ENCODE measurements around the gene SPRY4. TPM values are rescaled to one million over a fixed set of nuclear protein-coding genes. Genes with fewer than 3 reads are reported as not detected.

Gene SPRY4
- polyA plus RNA-seq, 1 donor from 2014 or later, result not detected

DNA sequence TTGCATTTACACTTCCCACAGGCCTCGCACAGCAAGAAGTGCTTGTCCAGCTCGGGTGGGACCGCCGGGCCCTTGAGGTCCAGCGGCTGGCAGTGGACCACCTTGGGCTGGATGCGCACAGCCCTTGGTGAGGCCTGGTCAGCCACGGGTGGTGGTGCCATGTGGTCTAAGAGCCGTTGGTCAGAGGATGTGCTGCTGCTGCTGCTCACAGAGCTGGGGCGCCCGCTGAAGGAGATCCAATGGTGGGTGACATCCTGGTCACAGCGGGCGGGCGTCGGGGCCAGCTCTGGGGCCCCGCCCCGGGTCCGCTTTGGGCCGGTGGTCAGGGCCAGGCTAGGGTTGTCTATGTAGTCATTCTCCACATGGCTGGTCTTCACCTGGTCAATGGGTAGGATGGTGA, 10.2 kb downstream of the SPRY4 start:
- Mint-ChIP-seq H3K4me3 (no peak overlapping the region), H3K9me3 (peaks cover 0 to 1% (median 0%) of the 10 kb centered on the region in 3 donors), H3K36me3 (no peaks in the 10 kb centered on the region)

DNA sequence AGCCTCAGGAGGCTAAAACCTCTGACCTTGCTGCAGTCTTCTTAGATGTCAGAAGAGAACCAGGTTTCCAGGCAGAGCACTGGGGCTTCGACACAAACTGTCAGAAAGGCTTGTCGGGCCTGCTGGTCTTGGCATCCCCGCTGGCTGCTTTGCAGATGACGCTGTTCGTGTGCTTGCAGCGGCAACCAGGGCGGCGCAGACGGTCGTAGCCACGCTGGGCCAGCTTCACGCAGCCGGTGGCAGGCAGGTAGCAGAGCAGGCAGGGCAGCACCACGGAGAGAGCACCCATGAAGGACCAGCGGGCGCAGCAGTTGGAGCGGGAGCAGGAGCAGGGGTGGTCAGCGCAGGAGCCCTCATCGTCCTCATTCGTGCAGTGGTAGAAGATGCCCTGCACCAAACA, 10.7 kb downstream of the SPRY4 start:
- H3K9me3 Mint-ChIP-seq, result peaks cover 0 to 1% (median 0%) of the 10 kb centered on the region in 3 donors
- no peaks in the 10 kb centered on the region for H3K36me3 Mint-ChIP-seq
- no peak overlapping the region for H3K4me3 Mint-ChIP-seq
- H3K27ac Mint-ChIP-seq, result no peak overlapping the region
- peaks cover 41% of the 10 kb centered on the region for H3K27me3 Mint-ChIP-seq
- peaks cover 2 to 9% (median 5%) of the 10 kb centered on the region in 3 donors for H3K4me1 Mint-ChIP-seq

More for the DNA sequence above, 10.2 kb downstream of the SPRY4 start:
- H3K27ac Mint-ChIP-seq, result no peak overlapping the region
- H3K4me1 Mint-ChIP-seq, result peaks cover 2 to 9% (median 5%) of the 10 kb centered on the region in 3 donors
- peaks cover 44% of the 10 kb centered on the region for H3K27me3 Mint-ChIP-seq

DNA sequence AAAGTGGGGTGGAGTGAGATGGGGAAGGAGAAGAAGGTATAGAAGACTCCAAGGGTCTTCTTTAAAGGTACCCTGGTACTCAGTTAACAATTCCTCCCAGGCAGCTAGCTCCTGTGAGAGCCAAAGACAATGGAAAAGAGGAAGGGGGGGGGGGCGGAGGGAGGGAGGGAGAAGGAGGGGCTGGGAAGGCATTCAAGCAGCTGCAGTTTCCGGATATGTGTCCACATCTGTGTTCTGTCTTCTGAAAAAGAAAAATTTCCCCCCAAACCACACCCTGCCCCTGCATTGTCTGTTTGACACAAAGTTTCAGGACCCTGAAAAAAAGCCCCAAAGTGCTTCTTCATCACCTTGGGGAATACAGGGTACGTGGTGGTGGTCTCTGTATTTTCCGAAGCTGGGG, 11.1 kb downstream of the SPRY4 start:
- no peak overlapping the region for H3K4me3 Mint-ChIP-seq
- H3K9me3 Mint-ChIP-seq, result peaks cover 0 to 1% (median 0%) of the 10 kb centered on the region in 3 donors
- H3K4me1 Mint-ChIP-seq, result peaks cover 2 to 9% (median 5%) of the 10 kb centered on the region in 3 donors
- no peak overlapping the region for H3K27ac Mint-ChIP-seq
- no peaks in the 10 kb centered on the region for H3K36me3 Mint-ChIP-seq
- H3K27me3 Mint-ChIP-seq, result peaks cover 37% of the 10 kb centered on the region

DNA sequence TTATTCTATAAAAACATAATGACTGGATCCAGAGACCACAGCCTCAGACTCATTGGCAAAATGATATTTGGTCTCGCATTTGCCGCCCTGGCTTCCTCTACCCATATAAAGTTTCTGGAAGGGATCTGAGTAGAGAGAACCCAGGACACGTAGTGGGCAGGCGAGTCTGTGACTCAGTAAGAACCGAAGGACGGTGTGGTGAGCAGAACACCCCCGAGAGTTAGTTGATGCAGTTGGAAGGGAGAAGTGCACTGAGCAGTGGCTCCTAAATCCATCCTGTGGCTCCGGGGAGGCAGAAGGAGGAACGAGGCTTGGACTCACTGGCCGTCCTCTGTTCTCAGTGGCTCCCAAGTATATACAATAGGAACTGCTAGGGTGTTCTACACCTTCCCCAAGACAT, 11.5 kb downstream of the SPRY4 start:
- H3K27ac Mint-ChIP-seq, result no peak overlapping the region
- H3K36me3 Mint-ChIP-seq, result no peaks in the 10 kb centered on the region
- peaks cover 0 to 1% (median 0%) of the 10 kb centered on the region in 3 donors for H3K9me3 Mint-ChIP-seq
- peaks cover 37% of the 10 kb centered on the region for H3K27me3 Mint-ChIP-seq
- no peak overlapping the region for H3K4me3 Mint-ChIP-seq
- peaks cover 2 to 9% (median 5%) of the 10 kb centered on the region in 3 donors for H3K4me1 Mint-ChIP-seq

DNA sequence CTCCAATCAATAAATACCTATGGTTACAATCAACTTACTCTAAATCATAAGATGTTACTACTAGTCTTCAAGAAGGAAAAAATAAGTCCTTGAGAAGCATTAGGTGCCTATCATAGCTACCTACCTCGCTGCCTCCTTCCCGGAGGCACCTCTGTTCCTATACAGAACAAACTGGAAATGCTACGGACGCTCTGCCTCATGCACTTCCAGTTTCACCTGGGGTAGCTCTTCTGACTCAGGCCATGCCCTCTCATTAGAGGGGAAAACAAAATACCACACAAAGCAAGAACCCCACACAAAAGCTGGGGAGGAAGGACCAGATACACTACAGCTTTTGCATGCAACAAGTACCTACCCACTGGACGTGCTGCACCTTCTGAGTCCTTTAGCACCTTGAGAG, 12.4 kb downstream of the SPRY4 start:
- Mint-ChIP-seq H3K4me3 (no peak overlapping the region), H3K36me3 (no peaks in the 10 kb centered on the region), H3K4me1 (peaks cover 2 to 9% (median 5%) of the 10 kb centered on the region in 3 donors), H3K9me3 (peaks cover 0 to 1% (median 0%) of the 10 kb centered on the region in 3 donors), H3K27me3 (peaks cover 37% of the 10 kb centered on the region), H3K27ac (no peak overlapping the region)

DNA sequence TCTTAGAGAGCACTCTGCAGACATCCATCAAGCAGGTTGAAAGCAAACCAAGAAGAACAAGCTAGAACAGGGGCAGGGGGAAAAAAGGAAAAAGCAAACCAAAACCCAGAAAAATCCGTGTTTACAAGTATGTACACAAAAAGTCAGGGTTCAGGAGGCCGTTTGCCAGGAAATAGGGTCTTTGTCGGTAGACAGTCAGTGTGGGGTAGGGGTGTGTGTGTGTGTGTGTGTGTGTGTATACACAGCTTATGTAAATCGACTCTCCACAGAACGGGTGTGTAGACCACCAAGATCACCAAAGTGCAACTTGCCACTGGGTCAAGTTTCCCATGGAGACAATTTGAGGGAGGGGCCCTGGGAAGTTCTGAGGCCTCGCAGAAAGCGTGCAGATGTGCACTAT, 13.1 kb downstream of the SPRY4 start:
- no peak overlapping the region for H3K4me3 Mint-ChIP-seq
- peaks cover 2 to 9% (median 5%) of the 10 kb centered on the region in 3 donors for H3K4me1 Mint-ChIP-seq
- no peak overlapping the region for H3K27ac Mint-ChIP-seq
- peaks cover 32% of the 10 kb centered on the region for H3K27me3 Mint-ChIP-seq
- H3K9me3 Mint-ChIP-seq, result peaks cover 0 to 1% (median 0%) of the 10 kb centered on the region in 3 donors
- H3K36me3 Mint-ChIP-seq, result no peaks in the 10 kb centered on the region

DNA sequence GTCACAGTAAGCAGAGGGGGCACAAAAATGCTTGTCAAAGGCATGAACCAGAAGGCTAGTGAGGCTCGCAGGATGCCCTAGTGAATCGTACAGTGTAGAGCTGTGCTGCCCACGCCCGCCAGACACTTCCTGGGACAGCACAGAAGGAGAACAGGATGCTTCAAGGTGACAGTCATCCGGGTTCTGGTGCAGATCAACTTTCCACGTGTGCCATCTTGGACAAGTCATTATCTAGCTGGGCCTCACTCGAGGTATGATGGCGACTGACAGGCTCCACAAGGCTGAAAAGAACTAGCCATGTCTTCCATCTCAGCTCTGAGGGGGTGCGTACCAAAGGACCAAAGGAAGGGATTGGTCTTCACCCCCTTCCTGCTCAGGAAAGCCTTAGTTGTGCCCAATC, 14.0 kb downstream of the SPRY4 start:
- peaks cover 0 to 1% (median 0%) of the 10 kb centered on the region in 3 donors for H3K9me3 Mint-ChIP-seq
- H3K27ac Mint-ChIP-seq, result no peak overlapping the region
- H3K36me3 Mint-ChIP-seq, result no peaks in the 10 kb centered on the region
- peak overlapping the region in 1 of 4 donors; percentile 18 for H3K4me3 Mint-ChIP-seq
- peaks cover 23% of the 10 kb centered on the region for H3K27me3 Mint-ChIP-seq
- peaks cover 0 to 3% (median 2%) of the 10 kb centered on the region in 3 donors for H3K4me1 Mint-ChIP-seq

DNA sequence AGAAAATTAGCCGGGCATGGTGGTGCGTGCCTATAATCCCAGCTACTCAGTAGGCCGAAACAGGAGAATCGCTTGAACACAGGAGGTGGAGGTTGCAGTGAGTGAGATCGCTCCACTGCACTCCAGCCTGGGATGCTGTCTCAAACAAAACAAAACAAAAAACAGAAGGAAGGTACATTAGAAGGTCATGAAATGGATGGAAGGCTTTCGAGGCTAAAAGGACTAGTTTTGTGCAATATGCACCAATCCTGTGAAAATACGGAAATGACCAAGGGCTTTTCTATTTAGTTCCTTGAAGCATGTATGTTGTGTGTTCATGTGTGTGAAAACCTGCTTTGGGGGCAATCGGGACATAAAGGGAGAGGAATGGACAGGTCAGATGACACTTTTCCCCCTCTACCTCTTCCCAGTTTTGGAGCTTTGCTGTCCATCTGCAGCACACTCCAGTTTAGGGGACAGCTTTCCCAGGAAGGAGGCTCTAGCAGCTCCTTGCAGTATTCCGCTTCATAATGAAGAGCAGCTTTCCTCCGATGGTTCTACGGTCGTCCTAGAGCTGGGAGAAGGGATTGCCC, 15.0 kb downstream of the SPRY4 start:
- H3K27ac Mint-ChIP-seq, result peak overlapping the region in 1 of 3 donors; percentile 73
- H3K9me3 Mint-ChIP-seq, result peaks cover 0 to 1% (median 0%) of the 10 kb centered on the region in 3 donors
- peaks cover 16% of the 10 kb centered on the region for H3K27me3 Mint-ChIP-seq
- H3K4me3 Mint-ChIP-seq, result no peak overlapping the region
- no peaks in the 10 kb centered on the region for H3K36me3 Mint-ChIP-seq
- peaks cover 0 to 3% (median 2%) of the 10 kb centered on the region in 3 donors for H3K4me1 Mint-ChIP-seq

DNA sequence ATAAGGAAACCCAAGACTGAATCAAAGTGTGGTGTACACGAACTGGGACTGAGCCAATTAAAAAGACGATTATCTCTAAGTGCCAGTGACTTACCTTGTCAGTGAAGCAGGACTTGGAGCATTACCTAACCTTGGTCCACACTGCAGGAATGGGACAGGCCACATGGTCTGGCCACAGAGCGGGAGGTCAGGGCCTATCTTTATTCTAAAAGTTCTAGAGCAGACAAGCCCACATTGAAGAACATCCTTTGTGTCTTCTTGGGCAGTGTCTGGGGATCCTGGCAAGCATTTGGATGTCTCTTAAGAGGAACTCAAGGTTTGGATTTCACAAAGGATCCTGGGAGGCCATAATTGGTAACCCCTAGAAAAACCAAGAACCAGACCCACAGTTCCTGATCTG, 16.5 kb downstream of the SPRY4 start:
- Mint-ChIP-seq H3K27me3 (peaks cover 11% of the 10 kb centered on the region), H3K4me3 (no peak overlapping the region), H3K27ac (no peak overlapping the region), H3K4me1 (peaks cover 0 to 3% (median 2%) of the 10 kb centered on the region in 3 donors), H3K9me3 (peaks cover 0 to 3% (median 0%) of the 10 kb centered on the region in 3 donors), H3K36me3 (no peaks in the 10 kb centered on the region)

DNA sequence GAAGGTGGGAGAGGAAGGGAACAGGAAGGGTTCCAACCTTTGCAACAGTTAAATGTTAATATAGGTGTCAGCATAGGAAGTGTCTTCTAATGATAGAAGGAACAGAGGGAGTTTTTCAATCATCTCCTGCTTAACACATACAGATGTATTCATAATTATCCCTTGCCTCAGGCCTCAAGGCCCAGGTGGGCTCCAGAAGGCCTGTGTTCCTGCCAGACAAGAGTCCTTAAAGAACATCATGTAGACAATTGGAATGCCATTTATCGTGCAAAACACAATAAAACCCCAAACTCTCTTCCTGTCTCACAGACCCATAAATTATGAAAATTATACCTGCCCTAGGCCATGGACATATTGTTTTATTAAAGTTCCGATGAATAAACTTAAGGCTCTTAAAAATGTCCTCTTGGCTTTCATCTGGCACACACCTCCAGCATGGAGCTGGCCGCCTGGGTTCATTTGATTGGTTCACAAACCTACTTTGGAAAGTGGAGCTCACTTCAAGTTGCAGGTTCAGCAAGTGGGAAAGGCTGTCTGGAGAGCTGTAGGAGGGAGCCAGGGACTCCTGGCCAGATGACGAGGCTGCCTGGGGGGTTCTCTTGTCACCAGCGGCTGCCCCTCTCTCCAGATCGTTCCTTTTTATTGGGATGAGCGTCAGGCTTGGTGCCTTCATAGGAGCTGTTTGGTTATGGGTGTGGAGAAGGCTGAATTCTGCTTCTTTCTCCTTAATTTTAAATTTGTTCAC, 17.5 kb downstream of the SPRY4 start:
- no peak overlapping the region for H3K4me3 Mint-ChIP-seq
- H3K9me3 Mint-ChIP-seq, result peaks cover 0 to 3% (median 0%) of the 10 kb centered on the region in 3 donors
- H3K36me3 Mint-ChIP-seq, result peaks cover 1% of the 10 kb centered on the region
- H3K27me3 Mint-ChIP-seq, result peaks cover 6% of the 10 kb centered on the region
- no peak overlapping the region for H3K27ac Mint-ChIP-seq
- peaks cover 0 to 1% (median 0%) of the 10 kb centered on the region in 3 donors for H3K4me1 Mint-ChIP-seq

DNA sequence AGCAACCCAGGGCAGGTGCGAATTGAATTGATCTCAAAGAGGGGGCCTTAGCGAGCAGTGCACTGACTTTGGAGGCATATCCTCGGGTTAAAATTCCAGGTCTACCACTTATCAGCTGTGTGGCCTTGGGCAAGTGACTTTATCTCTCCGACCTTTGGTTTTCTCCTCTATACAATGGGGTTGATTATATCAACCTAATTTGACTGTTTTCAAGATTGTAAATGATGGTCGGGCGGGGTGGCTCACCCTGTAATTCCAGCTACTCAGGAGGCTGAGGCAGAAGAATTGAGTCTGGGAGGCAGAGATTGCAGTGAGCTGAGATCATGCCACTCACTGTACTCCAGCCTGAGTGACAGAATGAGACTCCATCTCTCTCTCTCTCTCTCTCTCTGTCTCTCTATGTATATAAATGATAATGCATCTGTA, 18.7 kb downstream of the SPRY4 start:
- Mint-ChIP-seq H3K27me3 (peaks cover 6% of the 10 kb centered on the region), H3K4me1 (no peaks in the 10 kb centered on the region), H3K9me3 (peaks cover 0 to 3% (median 0%) of the 10 kb centered on the region in 3 donors), H3K4me3 (no peak overlapping the region), H3K36me3 (peaks cover 1% of the 10 kb centered on the region), H3K27ac (no peak overlapping the region)

DNA sequence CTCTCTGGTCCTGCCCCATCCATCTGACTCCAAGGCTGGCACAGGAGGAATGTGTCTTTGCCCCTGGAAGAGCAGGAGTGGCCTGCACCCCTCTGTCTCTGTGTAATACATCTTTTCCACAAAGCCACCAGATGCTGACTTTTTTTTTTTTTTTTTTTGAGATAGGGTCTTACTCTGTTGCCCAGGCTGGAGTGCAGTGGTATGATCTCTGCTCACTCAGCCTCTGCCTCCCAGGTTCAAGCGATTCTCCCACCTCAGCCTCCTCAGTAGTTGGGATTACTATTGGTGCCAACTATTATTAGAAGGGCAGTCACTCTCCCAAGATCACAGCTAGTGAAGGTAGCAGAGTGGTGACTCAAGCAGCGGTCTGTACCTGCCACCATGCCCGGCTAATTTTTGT, 19.6 kb downstream of the SPRY4 start:
- Mint-ChIP-seq H3K27me3 (peaks cover 3% of the 10 kb centered on the region), H3K4me1 (no peaks in the 10 kb centered on the region), H3K27ac (no peak overlapping the region)

DNA sequence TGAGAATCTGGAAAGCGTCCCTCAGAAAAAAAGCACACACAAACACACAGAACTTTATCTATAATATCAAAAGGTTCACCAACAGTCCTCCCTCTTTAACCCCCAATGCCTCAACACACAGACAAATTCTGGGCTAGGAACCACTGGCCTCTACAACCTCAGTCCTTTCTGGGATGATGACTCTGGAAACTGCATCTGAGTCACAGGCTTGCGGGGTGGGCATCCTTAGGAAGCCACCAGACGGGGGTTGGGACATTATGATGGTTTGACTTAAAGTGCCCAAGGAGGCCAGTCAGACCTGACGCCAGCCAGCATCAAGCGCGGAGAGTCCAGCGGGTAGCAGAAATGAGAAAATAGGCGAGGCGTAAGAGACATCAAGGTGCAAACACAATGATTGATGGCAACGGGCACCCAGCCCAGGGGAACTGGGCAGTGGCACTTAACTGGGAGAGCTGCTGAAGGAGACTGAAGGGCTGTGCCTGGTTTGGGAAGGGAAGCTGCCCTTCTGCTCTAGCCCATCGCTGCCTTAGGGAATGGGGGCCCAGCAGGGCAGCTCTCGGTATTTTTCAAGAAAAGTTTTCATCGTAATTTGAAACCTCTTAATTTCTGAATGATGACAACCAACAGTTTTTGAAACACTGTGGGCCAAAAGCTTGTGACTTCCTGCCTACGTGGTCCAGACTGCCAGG, 20.7 kb downstream of the SPRY4 start:
- no peak overlapping the region for H3K4me3 Mint-ChIP-seq
- H3K36me3 Mint-ChIP-seq, result peaks cover 1% of the 10 kb centered on the region
- no peak overlapping the region for H3K27ac Mint-ChIP-seq
- peaks cover 3% of the 10 kb centered on the region for H3K27me3 Mint-ChIP-seq
- H3K4me1 Mint-ChIP-seq, result no peaks in the 10 kb centered on the region
- H3K9me3 Mint-ChIP-seq, result peaks cover 0 to 1% (median 0%) of the 10 kb centered on the region in 3 donors

More for the DNA sequence above, 19.6 kb downstream of the SPRY4 start:
- H3K9me3 Mint-ChIP-seq, result peaks cover 0 to 1% (median 0%) of the 10 kb centered on the region in 3 donors
- no peak overlapping the region for H3K4me3 Mint-ChIP-seq
- peaks cover 1% of the 10 kb centered on the region for H3K36me3 Mint-ChIP-seq

DNA sequence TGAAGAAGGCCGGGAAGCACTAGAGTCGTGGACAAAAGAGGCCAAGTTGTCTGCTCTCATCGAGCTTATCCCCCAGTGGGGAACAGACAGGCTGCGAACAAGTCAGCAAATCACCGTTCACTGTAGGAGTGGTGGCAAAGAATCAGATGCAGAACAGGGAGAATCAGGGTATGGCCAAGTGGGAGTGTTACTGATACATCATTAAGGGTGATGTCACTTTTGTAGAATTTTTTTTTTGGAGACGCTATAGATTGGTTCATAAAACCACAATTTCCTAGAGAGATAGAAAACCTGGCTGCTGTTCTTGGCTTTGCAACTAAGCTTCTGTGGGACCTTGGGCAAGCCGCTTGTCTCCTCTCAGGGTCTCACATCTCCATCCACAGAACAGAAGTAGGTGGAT, 21.3 kb downstream of the SPRY4 start:
- Mint-ChIP-seq H3K4me1 (no peaks in the 10 kb centered on the region), H3K4me3 (no peak overlapping the region), H3K27ac (no peak overlapping the region)

DNA sequence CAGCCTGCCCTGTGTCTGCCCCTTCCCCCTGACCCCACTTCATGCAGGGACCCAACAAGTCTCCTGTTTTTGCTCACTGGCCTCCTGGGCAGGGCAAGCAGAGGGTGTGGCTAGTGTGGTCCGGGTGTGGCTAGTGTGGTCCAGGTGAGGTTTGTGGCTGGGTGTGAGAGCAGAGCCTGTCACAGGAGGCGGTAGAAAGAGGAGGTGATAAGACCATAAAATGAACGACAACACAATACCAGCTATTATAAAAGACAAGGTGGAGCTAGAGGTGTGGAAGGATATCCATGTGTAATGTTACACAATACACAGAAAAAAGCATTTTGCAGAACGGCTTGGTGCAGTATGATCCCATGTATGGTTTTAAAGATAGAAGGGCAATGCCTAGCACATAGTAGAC, 23.3 kb downstream of the SPRY4 start:
- Mint-ChIP-seq H3K9me3 (peaks cover 0 to 1% (median 0%) of the 10 kb centered on the region in 3 donors), H3K27ac (no peak overlapping the region), H3K27me3 (peaks cover 9% of the 10 kb centered on the region), H3K4me3 (no peak overlapping the region), H3K36me3 (peaks cover 1% of the 10 kb centered on the region), H3K4me1 (no peaks in the 10 kb centered on the region)

More for the DNA sequence above, 21.3 kb downstream of the SPRY4 start:
- Mint-ChIP-seq H3K36me3 (peaks cover 1% of the 10 kb centered on the region), H3K27me3 (peaks cover 5% of the 10 kb centered on the region), H3K9me3 (peaks cover 0 to 1% (median 0%) of the 10 kb centered on the region in 3 donors)

All from IgD-negative memory B cell (primary cell).